Activated T-helper 1 cell treated with anti-CD3 and anti-CD28 coated beads, Interleukin-2, amount 50 U/mL, for 16 hours (primary cell): ENCODE measurements around the gene CISD3.

Experiments
- DNase-seq, 2 donors: peaks; one replicate each; pipeline ENCODE4 v3.0.0-alpha.2; 2020; ENCODE audit warnings: low read depth in 1 of 2, low spot score in 1 of 2

CISD3 gene

GRCh38 chr17:38766341-38766740 lies 36.2 kb downstream of the CISD3 start:
- no peak for DNase-seq

- DNase-seq, result no peak
Measured at GRCh38 chr17:38768417-38768816, 38.3 kb downstream of the CISD3 start.

GRCh38 chr17:38773258-38773657 lies 43.1 kb downstream of the CISD3 start:
- DNase-seq, result no peak

- no peak for DNase-seq
Measured at GRCh38 chr17:38777641-38778250, 47.6 kb downstream of the CISD3 start.

GRCh38 chr17:38779965-38780752 lies 50.0 kb downstream of the CISD3 start:
- DNase-seq, result no peak

GRCh38 chr17:38783227-38783626 lies 53.1 kb downstream of the CISD3 start:
- no peak for DNase-seq
